Esophagus muscularis mucosa (tissue), 4 donors: ENCODE data around the gene HNF1A. TPM values are rescaled to one million over a fixed set of nuclear protein-coding genes. Genes with fewer than 3 reads are reported as not detected.

Source experiments
- DNase-seq: peaks from one replicate; pipeline ENCODE4 v3.0.0-alpha.2; 2017; ENCODE audit errors: extremely low spot score
- H3K27ac ChIP-seq, 4 donors: fragments of 200-600 bp; sonication (generic); replicated peaks in 1 of 4; 1 replicate in 3 of 4; 2 replicates in 1 of 4; pipeline ENCODE4 v1.5.1; 2016 to 2019; ENCODE audit warnings: mild to moderate bottlenecking in 1 of 4
- H3K27me3 ChIP-seq, 4 donors: fragments of 200-600 bp; sonication (generic); one replicate each; pipeline versions ENCODE4 v1.5.1 to v1.6.0; 2016 to 2019
- H3K36me3 ChIP-seq, 4 donors: fragments of 200-600 bp; sonication (generic); one replicate each; pipeline ENCODE4 v1.5.1; 2016 to 2019
- H3K4me1 ChIP-seq, 4 donors: fragments of 200-600 bp; sonication (generic); one replicate each; pipeline ENCODE4 v1.5.1; 2016 to 2019
- H3K4me3 ChIP-seq, 4 donors: fragments of 200-600 bp; sonication (generic); 1 replicate in 2 of 4; 2 replicates in 2 of 4; pipeline ENCODE4 v1.5.1; 2016 to 2019; ENCODE audit warnings: mild to moderate bottlenecking in 4 of 4, moderate library complexity in 1 of 4
- H3K9me3 ChIP-seq, 4 donors: fragments of 200-600 bp; sonication (generic); 1 replicate in 3 of 4; 2 replicates in 1 of 4; pipeline ENCODE4 v1.5.1; 2016 to 2019
- CTCF ChIP-seq, 3 experiments: fragments of 200-600 bp in 2 of 3; fragments of 450-650 bp in 1 of 3; sonication (generic) in 2 of 3; IDR thresholded peaks; one replicate each; pipeline ENCODE4 v1.5.1; 2017 to 2019; ENCODE audit warnings: antibody characterized with exemption in 3 of 3, mild to moderate bottlenecking in 2 of 3, moderate library complexity in 1 of 3
- EP300 ChIP-seq: sonication (generic); formaldehyde crosslinking; IDR thresholded peaks from one replicate; pipeline ENCODE4 v1.6.1; 2017; ENCODE audit warnings: antibody characterized with exemption
- POLR2A ChIP-seq: fragments of 450-650 bp; IDR thresholded peaks from one replicate; pipeline ENCODE4 v1.6.1; 2017; ENCODE audit warnings: antibody characterized with exemption, moderate library complexity, mild to moderate bottlenecking, low read depth
- POLR2AphosphoS5 ChIP-seq, 2 donors: sonication (generic); formaldehyde crosslinking; IDR thresholded peaks; one replicate each; pipeline ENCODE4 v1.6.1; 2017; ENCODE audit warnings: antibody characterized with exemption in 2 of 2
- WGBS: methylation state at CpG from one replicate; pipeline ENCODE4 v1.1.5; 2018; 5-methylcytosine and 5-hydroxymethylcytosine counted together
- intact Hi-C: fragments of 100-400 bp; cut with DNase I; formaldehyde crosslinking; loops from one replicate; pipeline ENCODE4 v1.15.1; 2023
- total RNA-seq, 4 donors: library from RNA; depleted of rRNA; stranded (reverse); fragments of >200 nt; gene quantifications; one replicate each; pipeline versions ENCODE4 v1.1.0 to v1.2.1, GENCODE V29; 2016

HNF1A gene
- total RNA-seq, 4 donors from 2014 or later = not detected

GRCh38 chr12:121010860-121011259 lies 32.5 kb downstream of the HNF1A start:
- intact Hi-C loops = no loop called here
- WGBS = 93% methylated on average over 8 of the region's 8 CpGs
- no peak overlapping the region for H3K27ac ChIP-seq
- no peak for DNase-seq
- peaks cover 13 to 71% (median 65%) of the 10 kb centered on the region in 4 donors for H3K36me3 ChIP-seq
- H3K4me1 ChIP-seq = peaks cover 8 to 12% (median 10%) of the 10 kb centered on the region in 4 donors
- no peak for TF ChIP-seq EP300
- no peak for TF ChIP-seq POLR2AphosphoS5 (IDR thresholded peaks at IDR 0.05)
- no peak for TF ChIP-seq CTCF (IDR thresholded peaks at IDR 0.05)
- TF ChIP-seq POLR2A = no peak
- no peak overlapping the region for H3K4me3 ChIP-seq
- no peaks in the 10 kb centered on the region for H3K27me3 ChIP-seq
- no peaks in the 10 kb centered on the region for H3K9me3 ChIP-seq

GRCh38 chr12:121011820-121012219 lies 33.5 kb downstream of the HNF1A start:
- Histone ChIP-seq H3K27me3 (no peaks in the 10 kb centered on the region), H3K36me3 (peaks cover 13 to 62% (median 58%) of the 10 kb centered on the region in 4 donors), H3K27ac (no peak overlapping the region), H3K4me1 (peaks cover 9 to 14% (median 12%) of the 10 kb centered on the region in 4 donors), H3K9me3 (no peaks in the 10 kb centered on the region), H3K4me3 (no peak overlapping the region)
- TF ChIP-seq POLR2AphosphoS5 (IDR thresholded peaks at IDR 0.05) (no peak), CTCF (IDR thresholded peaks at IDR 0.05) (no peak), EP300 (no peak), POLR2A (no peak)
- WGBS = 67% methylated on average over 6 of the region's 6 CpGs
- intact Hi-C loops = no loop called here
- no peak for DNase-seq

- Histone ChIP-seq H3K36me3 (peaks cover 11 to 43% (median 40%) of the 10 kb centered on the region in 4 donors), H3K27ac (no peak overlapping the region), H3K4me3 (no peak overlapping the region), H3K27me3 (no peaks in the 10 kb centered on the region), H3K9me3 (no peaks in the 10 kb centered on the region), H3K4me1 (peaks cover 9 to 14% (median 12%) of the 10 kb centered on the region in 4 donors)
- DNase-seq = no peak
- TF ChIP-seq CTCF (IDR thresholded peaks at IDR 0.05) (no peak), EP300 (no peak), POLR2AphosphoS5 (IDR thresholded peaks at IDR 0.05) (no peak), POLR2A (no peak)
- intact Hi-C loops = no loop called here
- 89% methylated on average over 3 of the region's 3 CpGs for WGBS
Measured at GRCh38 chr12:121013715-121014114, 35.4 kb downstream of the HNF1A start.

GRCh38 chr12:121015825-121016766 lies 37.8 kb downstream of the HNF1A start, which contains the start of gene C12orf43:
Gene C12orf43, minus strand, starts transcription at chr12:121016487. Its CDS starts 13 bp downstream, at chr12:121016474.
- peak within 1 kb of the TSS; percentile 74 to 88 (median 75) for H3K4me3 ChIP-seq
- 1% methylated on average over 28 of the region's 34 CpGs for WGBS
- DNase-seq = peak; percentile 97
- intact Hi-C loops = no loop called here
- TF ChIP-seq EP300 = no peak
- TF ChIP-seq POLR2A = no peak
- TF ChIP-seq CTCF (IDR thresholded peaks at IDR 0.05) = no peak
- TF ChIP-seq POLR2AphosphoS5 (IDR thresholded peaks at IDR 0.05) = peak; percentile 71 to 97
- peaks cover 9 to 14% (median 12%) of the 10 kb centered on the region in 4 donors for H3K4me1 ChIP-seq
- H3K27me3 ChIP-seq = no peaks in the 10 kb centered on the region
- H3K27ac ChIP-seq = peak within 1 kb of the TSS; percentile 67 to 80 (median 75)
- peaks cover 0 to 19% (median 17%) of the 10 kb centered on the region in 4 donors for H3K36me3 ChIP-seq
- H3K9me3 ChIP-seq = no peaks in the 10 kb centered on the region
